ENCODE results near the gene CBLIF. TPM values are rescaled to one million over a fixed set of nuclear protein-coding genes. Genes with fewer than 3 reads are reported as not detected.

Gene CBLIF
- polyA plus RNA-seq, 1 donor (not counting 4 experiments of a cell fraction or from before 2014, with no cell fraction given), result not detected

DNA sequence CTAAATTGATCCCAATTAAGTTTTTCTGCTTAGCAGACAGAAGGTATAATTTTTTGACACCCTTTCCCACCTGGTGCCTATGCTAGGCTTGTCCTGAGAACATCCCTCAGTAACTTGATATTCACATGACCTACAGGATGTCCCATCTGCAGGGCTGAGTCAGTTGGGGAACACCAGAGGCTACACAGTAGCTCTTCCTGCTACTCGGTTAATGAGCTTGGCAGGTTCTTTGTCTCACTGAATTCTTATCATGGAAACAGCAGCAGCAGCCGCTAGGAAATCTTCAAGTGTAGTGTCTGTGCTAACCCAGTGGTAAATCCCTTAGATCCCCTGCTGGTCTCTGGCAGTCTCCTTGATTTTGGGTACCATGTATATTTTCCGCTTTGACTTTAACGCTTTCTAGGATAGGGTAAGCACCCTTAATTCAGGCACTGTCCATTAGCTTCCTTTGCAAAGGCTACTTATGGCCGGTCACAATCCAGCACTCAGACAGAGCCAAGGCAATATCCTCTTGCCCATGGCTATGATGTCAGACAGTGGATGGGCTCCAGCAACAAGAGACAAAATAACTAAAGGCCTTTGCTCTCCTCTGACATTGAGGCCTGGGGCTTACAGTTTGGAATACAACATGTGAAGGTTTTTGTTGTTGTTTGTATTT, 43.2 kb downstream of the CBLIF start:
- no peak overlapping the region for H3K9ac ChIP-seq (ENCODE audit: control insufficient read depth, extremely low read depth, insufficient read depth, low read length)
- DNase-seq (ENCODE audit: low read depth, low spot score), result no peak
- no peaks in the 10 kb centered on the region for H3K9me1 ChIP-seq (ENCODE audit: control insufficient read depth, extremely low read depth, insufficient read depth, low read length)
- dilution Hi-C loops (cut with MboI; ENCODE audit: extremely low pct_ligation_motif_present, low sequenced_read_pairs), result no loop called here
- H4K20me1 ChIP-seq (ENCODE audit: control insufficient read depth, extremely low read depth, insufficient read depth, low read length), result no peaks in the 10 kb centered on the region
- H2AFZ ChIP-seq (ENCODE audit: control insufficient read depth, low read length), result no peak overlapping the region
- no peak for FAIRE-seq
- H3K27me3 ChIP-seq (ENCODE audit: control insufficient read depth, extremely low read depth, insufficient read depth, low read length), result no peaks in the 10 kb centered on the region
- peaks cover 4% of the 10 kb centered on the region for H3K4me1 ChIP-seq (ENCODE audit: control insufficient read depth, extremely low read depth, insufficient read depth, low read length)
- H3K79me2 ChIP-seq (ENCODE audit: control insufficient read depth, insufficient read depth, low read length), result no peaks in the 10 kb centered on the region
- TF ChIP-seq, protein P1, sequence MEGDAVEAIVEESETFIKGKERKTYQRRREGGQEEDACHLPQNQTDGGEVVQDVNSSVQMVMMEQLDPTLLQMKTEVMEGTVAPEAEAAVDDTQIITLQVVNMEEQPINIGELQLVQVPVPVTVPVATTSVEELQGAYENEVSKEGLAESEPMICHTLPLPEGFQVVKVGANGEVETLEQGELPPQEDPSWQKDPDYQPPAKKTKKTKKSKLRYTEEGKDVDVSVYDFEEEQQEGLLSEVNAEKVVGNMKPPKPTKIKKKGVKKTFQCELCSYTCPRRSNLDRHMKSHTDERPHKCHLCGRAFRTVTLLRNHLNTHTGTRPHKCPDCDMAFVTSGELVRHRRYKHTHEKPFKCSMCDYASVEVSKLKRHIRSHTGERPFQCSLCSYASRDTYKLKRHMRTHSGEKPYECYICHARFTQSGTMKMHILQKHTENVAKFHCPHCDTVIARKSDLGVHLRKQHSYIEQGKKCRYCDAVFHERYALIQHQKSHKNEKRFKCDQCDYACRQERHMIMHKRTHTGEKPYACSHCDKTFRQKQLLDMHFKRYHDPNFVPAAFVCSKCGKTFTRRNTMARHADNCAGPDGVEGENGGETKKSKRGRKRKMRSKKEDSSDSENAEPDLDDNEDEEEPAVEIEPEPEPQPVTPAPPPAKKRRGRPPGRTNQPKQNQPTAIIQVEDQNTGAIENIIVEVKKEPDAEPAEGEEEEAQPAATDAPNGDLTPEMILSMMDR (optimal IDR thresholded peaks at IDR 0.05 in 1 of 3, IDR thresholded peaks at IDR 0.05 in 1 of 3, conservative IDR thresholded peaks at IDR 0.05 in 1 of 3; ENCODE audit: extremely low read depth in 1 of 3, insufficient read depth in 2 of 3, low read length in 3 of 3), result no peak
- TF ChIP-seq EZH2 (IDR thresholded peaks at IDR 0.05; ENCODE audit: low read length), result no peak
- H3K4me3 ChIP-seq (ENCODE audit: control insufficient read depth in 2 of 3, extremely low read depth in 1 of 3, insufficient read depth in 2 of 3, low read depth in 1 of 3, low read length in 3 of 3), result no peak overlapping the region
- H3K4me2 ChIP-seq (ENCODE audit: control insufficient read depth, extremely low read depth, insufficient read depth, low read depth, low read length), result no peak overlapping the region
- peaks cover 23 to 31% of the 10 kb centered on the region in 2 experiments for H3K36me3 ChIP-seq (ENCODE audit: control insufficient read depth in 2 of 2, extremely low read depth in 1 of 2, insufficient read depth in 2 of 2, low read length in 2 of 2)
- H3K9me3 ChIP-seq (ENCODE audit: control insufficient read depth, low read depth, low read length), result no peaks in the 10 kb centered on the region
- H3K27ac ChIP-seq (ENCODE audit: control insufficient read depth, insufficient read depth, low read length), result no peak overlapping the region

DNA sequence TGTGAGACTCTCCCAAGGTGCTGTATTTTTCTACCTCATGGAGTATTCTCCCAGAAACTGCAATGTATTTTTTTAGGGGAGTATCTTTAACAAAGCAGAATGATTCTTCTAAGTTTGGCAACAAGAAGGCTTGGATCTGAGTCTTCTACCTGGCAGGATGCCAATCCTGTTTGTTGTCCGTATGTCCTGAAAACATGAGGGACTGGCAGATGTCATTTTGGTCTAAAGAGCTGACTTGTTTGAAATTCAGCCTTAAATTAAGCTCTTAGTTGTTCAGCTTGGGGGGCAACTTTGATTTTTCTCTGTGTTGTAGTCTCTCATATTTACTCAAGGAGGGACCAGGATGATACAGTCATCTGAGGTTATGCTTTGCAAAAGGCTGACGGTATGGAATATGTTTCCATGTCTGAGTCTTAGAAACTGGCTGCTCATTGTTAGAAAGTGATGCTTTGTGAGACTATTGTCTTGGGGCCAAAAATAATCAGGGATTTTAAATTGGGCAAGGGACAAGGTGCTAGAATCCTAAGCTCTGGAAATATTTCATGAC, 44.1 kb downstream of the CBLIF start:
- H4K20me1 ChIP-seq (ENCODE audit: control insufficient read depth, extremely low read depth, insufficient read depth, low read length), result no peaks in the 10 kb centered on the region
- no peaks in the 10 kb centered on the region for H3K79me2 ChIP-seq (ENCODE audit: control insufficient read depth, insufficient read depth, low read length)
- TF ChIP-seq EZH2 (IDR thresholded peaks at IDR 0.05; ENCODE audit: low read length), result no peak
- TF ChIP-seq, protein P1 (optimal IDR thresholded peaks at IDR 0.05 in 1 of 3, IDR thresholded peaks at IDR 0.05 in 1 of 3, conservative IDR thresholded peaks at IDR 0.05 in 1 of 3; ENCODE audit: extremely low read depth in 1 of 3, insufficient read depth in 2 of 3, low read length in 3 of 3), result no peak
- no peak overlapping the region for H3K4me3 ChIP-seq (ENCODE audit: control insufficient read depth in 2 of 3, extremely low read depth in 1 of 3, insufficient read depth in 2 of 3, low read depth in 1 of 3, low read length in 3 of 3)
- no peak overlapping the region for H3K9ac ChIP-seq (ENCODE audit: control insufficient read depth, extremely low read depth, insufficient read depth, low read length)
- H3K4me1 ChIP-seq (ENCODE audit: control insufficient read depth, extremely low read depth, insufficient read depth, low read length), result peaks cover 4% of the 10 kb centered on the region
- no peaks in the 10 kb centered on the region for H3K9me1 ChIP-seq (ENCODE audit: control insufficient read depth, extremely low read depth, insufficient read depth, low read length)
- H3K9me3 ChIP-seq (ENCODE audit: control insufficient read depth, low read depth, low read length), result no peaks in the 10 kb centered on the region
- dilution Hi-C loops (cut with MboI; ENCODE audit: extremely low pct_ligation_motif_present, low sequenced_read_pairs), result no loop called here
- H2AFZ ChIP-seq (ENCODE audit: control insufficient read depth, low read length), result no peak overlapping the region
- DNase-seq (ENCODE audit: low read depth, low spot score), result no peak
- no peak overlapping the region for H3K27ac ChIP-seq (ENCODE audit: control insufficient read depth, insufficient read depth, low read length)
- peaks cover 14 to 25% of the 10 kb centered on the region in 2 experiments for H3K36me3 ChIP-seq (ENCODE audit: control insufficient read depth in 2 of 2, extremely low read depth in 1 of 2, insufficient read depth in 2 of 2, low read length in 2 of 2)
- no peak overlapping the region for H3K4me2 ChIP-seq (ENCODE audit: control insufficient read depth, extremely low read depth, insufficient read depth, low read depth, low read length)
- no peaks in the 10 kb centered on the region for H3K27me3 ChIP-seq (ENCODE audit: control insufficient read depth, extremely low read depth, insufficient read depth, low read length)
- no peak for FAIRE-seq

All from keratinocyte (primary cell).